Activated CD8-positive, alpha-beta T cell treated with anti-CD3 and anti-CD28 coated beads, Interleukin-2, amount 10 ng/mL, durations not matched to agents 7 days and 5 days (primary cell): ENCODE data around the gene BARX1. TPM values are rescaled to one million over a fixed set of nuclear protein-coding genes. Genes with fewer than 3 reads are reported as not detected.

Experiments
- ATAC-seq: fragments of 150-1000 bp; cut with Tn5 transposase; one replicate; pipeline ENCODE4 v1.10.0; 2021; ENCODE audit warnings: moderate library complexity
- CTCF ChIA-PET: fragments of 350-600 bp; sonication (Branson Sonifier 250); formaldehyde crosslinking; loops from one replicate; lab custom pipeline; 2021; ENCODE audit warnings: antibody characterized with exemption; lab: Charles Lee
- POLR2A ChIA-PET: fragments of 350-600 bp; sonication (Branson Sonifier 250); formaldehyde crosslinking; loops from one replicate; lab custom pipeline; 2021; ENCODE audit warnings: antibody characterized with exemption; lab: Charles Lee
- DNase-seq: peaks from one replicate; pipeline ENCODE4 v3.0.0-alpha.2; 2020
- H3K27ac Mint-ChIP-seq: one replicate; pipeline ENCODE4 v1.8.0; 2021; ENCODE audit warnings: mild to moderate bottlenecking, mixed read lengths
- H3K27me3 Mint-ChIP-seq: one replicate; pipeline ENCODE4 v1.8.0; 2021; ENCODE audit warnings: low read depth, mixed read lengths
- H3K36me3 Mint-ChIP-seq: one replicate; pipeline ENCODE4 v1.8.0; 2021; ENCODE audit warnings: low read depth, mixed read lengths
- H3K4me1 Mint-ChIP-seq: one replicate; pipeline ENCODE4 v1.8.0; 2021; ENCODE audit warnings: low read depth, mixed read lengths
- H3K4me3 Mint-ChIP-seq: one replicate; pipeline ENCODE4 v1.8.0; 2021; ENCODE audit warnings: mild to moderate bottlenecking, mixed read lengths
- H3K9me3 Mint-ChIP-seq: one replicate; pipeline ENCODE4 v1.8.0; 2022; ENCODE audit warnings: mixed read lengths; ENCODE audit not compliant: insufficient read depth
- total RNA-seq, 2 experiments: library from RNA; stranded (reverse); gene quantifications; one replicate each; pipeline ENCODE4 v1.2.3, GENCODE V29; 2021

The BARX1 gene
- total RNA-seq, 2 experiments from 2014 or later = 0.53 TPM; not detected in 1

DNA sequence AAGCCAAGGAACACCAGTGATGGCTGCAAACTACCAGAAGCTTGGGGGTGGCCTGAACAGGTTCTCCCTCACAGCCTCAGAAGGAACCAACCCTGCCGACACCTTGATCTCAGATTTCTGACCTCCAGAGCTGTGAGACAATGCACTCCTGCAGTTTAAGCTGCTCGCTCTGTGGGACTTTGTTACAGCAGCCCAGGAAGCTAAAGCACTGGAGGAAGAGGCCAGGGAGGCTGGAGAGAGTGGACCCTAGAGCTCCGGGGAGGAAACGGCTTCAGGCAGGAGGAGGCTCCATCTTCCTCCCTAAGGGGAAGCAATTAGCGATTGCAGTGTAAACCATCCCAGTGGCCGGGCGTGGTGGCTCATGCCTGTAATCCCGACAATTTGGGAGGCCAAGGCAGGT is 25.1 kb downstream of the BARX1 start:
- POLR2A ChIA-PET = no interaction called here
- DNase-seq = no peak
- Mint-ChIP-seq H3K27me3 (peaks cover 9% of the 10 kb centered on the region), H3K4me3 (no peak overlapping the region), H3K36me3 (no peaks in the 10 kb centered on the region), H3K4me1 (no peaks in the 10 kb centered on the region), H3K27ac (no peak overlapping the region), H3K9me3 (no peaks in the 10 kb centered on the region)
- ATAC-seq = no peak
- CTCF ChIA-PET = no interaction called here

DNA sequence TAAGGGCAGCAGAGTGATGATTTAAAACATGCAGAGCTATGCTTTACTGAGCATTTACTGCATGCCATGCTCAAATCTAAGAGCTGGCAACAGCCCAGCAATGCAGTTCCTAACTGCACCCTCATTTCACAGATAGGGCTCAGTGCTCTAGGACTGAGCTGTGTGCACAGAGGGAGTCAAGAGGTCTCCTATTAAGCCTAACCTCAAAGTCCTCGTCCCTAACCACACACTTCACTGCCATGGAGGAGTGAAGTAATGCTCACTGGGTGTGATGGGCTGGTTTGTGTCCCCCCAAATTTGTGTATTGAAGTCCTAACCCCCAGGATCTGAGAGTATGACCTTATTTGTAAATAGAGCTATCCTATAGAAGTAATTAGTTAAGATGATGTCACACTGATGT is 25.9 kb downstream of the BARX1 start:
- H3K4me3 Mint-ChIP-seq = no peak overlapping the region
- CTCF ChIA-PET = no interaction called here
- no peak overlapping the region for H3K27ac Mint-ChIP-seq
- DNase-seq = no peak
- no peaks in the 10 kb centered on the region for H3K4me1 Mint-ChIP-seq
- peaks cover 9% of the 10 kb centered on the region for H3K27me3 Mint-ChIP-seq
- no peaks in the 10 kb centered on the region for H3K9me3 Mint-ChIP-seq
- no peak for ATAC-seq
- H3K36me3 Mint-ChIP-seq = no peaks in the 10 kb centered on the region
- POLR2A ChIA-PET = no interaction called here

DNA sequence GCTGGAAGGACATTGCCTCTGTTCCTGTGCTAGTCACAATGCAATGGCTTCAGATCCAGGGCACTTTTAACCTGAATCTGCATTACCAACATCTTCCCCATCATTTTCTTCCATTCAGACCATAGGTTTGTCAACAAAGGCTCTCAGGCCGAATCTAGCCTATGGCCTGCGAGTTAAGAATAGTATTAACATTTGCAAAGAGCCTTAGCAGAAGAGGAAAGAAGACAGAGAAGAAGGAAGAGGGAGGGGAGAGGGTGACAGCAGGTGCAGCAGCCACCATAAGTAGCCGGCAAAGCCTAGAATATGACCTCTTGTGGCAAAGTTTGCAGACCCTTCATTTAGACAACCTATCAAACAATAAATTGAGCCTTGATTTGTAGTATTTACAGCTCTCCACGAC is 32.6 kb downstream of the BARX1 start:
- Mint-ChIP-seq H3K27me3 (no peaks in the 10 kb centered on the region), H3K36me3 (no peaks in the 10 kb centered on the region), H3K27ac (no peak overlapping the region), H3K4me3 (no peak overlapping the region), H3K4me1 (no peaks in the 10 kb centered on the region), H3K9me3 (no peaks in the 10 kb centered on the region)
- ChIA-PET POLR2A (no interaction called here), CTCF (no interaction called here)
- no peak for DNase-seq
- no peak for ATAC-seq

DNA sequence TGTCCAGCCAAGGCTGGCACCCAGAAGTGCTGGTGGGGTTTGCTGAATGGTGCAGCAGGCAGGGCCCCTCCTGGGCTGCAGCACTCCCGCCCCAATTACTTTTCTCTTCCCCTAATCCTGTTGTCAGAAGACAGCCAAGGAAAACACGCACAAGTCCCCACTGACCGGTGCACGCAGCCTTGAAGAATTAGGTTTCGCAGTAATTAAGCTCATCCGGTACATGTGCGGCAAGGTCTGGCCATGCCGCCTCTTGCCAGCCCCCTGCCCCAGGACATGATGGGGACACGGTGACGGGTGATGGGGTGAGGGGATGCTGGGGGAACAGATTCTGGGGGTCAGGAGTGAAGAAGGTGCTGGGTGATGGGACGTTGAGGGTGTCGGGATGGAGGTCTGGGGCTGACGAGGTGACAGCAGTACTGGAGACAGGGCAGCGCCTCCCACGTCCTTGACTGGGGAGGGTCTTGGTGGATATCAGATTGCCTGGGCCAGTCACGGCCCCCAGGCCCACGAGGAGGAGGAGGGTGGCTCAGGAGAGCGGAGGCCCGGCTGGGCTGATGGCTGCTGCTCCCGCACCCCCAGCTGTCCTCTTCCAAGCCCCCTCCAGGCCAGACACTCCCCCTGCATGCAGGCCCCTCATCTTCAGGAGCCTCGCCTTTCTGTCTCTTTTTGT is 34.9 kb downstream of the BARX1 start:
- DNase-seq = no peak
- POLR2A ChIA-PET = no interaction called here
- Mint-ChIP-seq H3K4me1 (no peaks in the 10 kb centered on the region), H3K27ac (no peak overlapping the region), H3K27me3 (no peaks in the 10 kb centered on the region), H3K9me3 (no peaks in the 10 kb centered on the region), H3K4me3 (no peak overlapping the region), H3K36me3 (no peaks in the 10 kb centered on the region)
- CTCF ChIA-PET = no interaction called here
- no peak for ATAC-seq

DNA sequence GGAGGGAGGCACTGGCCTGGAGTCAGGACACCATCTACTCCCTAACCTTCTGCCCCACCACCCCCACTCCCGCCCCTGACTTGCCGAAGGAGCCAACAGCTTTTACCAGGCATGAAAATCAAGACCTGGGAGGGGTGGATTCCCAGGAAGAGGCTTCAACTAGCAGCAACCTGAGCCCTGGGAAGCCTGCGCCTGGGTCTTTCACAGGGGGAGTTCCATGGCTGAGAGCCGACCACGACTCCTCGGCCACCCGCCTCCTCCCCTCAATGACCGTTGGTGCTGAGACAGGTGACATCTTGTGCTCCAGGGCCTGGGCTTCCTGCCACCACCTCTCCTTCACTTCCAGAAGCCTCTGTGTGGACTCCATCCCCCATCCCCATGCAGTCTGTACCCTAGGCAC is 37.1 kb downstream of the BARX1 start:
- ATAC-seq (no peak), DNase-seq (no peak)
- H3K27me3 Mint-ChIP-seq = no peaks in the 10 kb centered on the region
- POLR2A ChIA-PET = no interaction called here
- no peaks in the 10 kb centered on the region for H3K9me3 Mint-ChIP-seq
- CTCF ChIA-PET = no interaction called here
- H3K27ac Mint-ChIP-seq = no peak overlapping the region
- no peaks in the 10 kb centered on the region for H3K4me1 Mint-ChIP-seq
- no peak overlapping the region for H3K4me3 Mint-ChIP-seq
- H3K36me3 Mint-ChIP-seq = no peaks in the 10 kb centered on the region

DNA sequence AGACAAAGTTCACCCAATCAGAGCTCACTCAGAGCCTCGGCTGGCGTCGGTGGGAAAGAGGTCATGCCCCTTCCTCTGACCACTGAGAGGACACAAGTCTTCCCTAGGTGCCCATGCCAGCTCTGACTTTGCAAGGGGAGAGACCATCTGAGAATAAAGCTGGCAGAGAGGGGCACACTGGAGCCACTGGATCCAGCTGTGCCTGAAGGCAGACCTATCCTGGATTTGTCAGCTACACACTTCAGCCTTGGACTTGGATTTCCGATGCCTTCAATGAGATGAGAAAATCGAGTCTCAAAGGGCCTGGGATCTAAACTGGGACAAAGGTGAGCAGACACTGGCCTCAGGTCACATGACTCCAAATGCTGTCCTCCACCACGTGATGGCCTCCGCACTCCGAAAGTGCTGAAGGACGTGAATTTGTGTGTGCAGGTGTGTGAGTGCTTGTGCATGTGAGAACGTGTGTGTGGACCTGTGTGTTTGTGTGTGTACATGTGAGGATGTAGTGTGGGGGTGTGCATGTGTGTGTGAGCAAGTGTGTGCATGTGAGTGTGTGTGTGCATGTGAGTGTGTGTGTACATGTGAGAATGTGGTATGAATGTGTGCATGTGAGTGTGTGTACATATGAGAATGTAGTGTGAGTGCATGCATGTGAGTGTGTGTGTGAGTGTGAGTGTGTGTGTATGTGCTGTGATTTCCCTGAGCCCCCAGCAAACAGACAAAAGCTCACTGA is 37.9 kb downstream of the BARX1 start:
- Mint-ChIP-seq H3K27me3 (no peaks in the 10 kb centered on the region), H3K4me3 (no peak overlapping the region), H3K27ac (no peak overlapping the region), H3K4me1 (no peaks in the 10 kb centered on the region), H3K36me3 (no peaks in the 10 kb centered on the region), H3K9me3 (no peaks in the 10 kb centered on the region)
- DNase-seq = no peak
- ChIA-PET CTCF (no interaction called here), POLR2A (no interaction called here)
- ATAC-seq = no peak

DNA sequence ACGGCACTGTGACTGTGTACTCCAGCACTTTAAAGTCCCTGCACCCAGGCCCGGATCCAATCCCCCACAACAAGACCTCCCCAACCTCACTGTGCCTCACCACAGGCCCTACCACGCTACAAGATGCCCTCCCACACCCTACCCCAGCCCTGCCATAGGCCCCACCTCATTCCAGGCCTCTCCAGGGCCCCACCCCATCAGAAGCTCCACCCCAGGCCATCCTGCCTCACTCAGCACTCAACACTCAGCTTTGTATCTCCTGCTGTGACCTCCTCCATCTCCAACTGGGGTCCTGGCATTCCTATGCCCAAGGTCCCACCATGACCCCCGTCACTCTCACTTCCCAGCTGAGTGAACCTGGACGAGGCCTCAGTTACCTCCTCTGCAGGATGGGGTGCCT is 38.8 kb downstream of the BARX1 start:
- Mint-ChIP-seq H3K27me3 (no peaks in the 10 kb centered on the region), H3K9me3 (no peaks in the 10 kb centered on the region), H3K4me1 (no peaks in the 10 kb centered on the region), H3K36me3 (no peaks in the 10 kb centered on the region), H3K27ac (no peak overlapping the region), H3K4me3 (no peak overlapping the region)
- CTCF ChIA-PET = no interaction called here
- POLR2A ChIA-PET = no interaction called here
- no peak for ATAC-seq
- no peak for DNase-seq

DNA sequence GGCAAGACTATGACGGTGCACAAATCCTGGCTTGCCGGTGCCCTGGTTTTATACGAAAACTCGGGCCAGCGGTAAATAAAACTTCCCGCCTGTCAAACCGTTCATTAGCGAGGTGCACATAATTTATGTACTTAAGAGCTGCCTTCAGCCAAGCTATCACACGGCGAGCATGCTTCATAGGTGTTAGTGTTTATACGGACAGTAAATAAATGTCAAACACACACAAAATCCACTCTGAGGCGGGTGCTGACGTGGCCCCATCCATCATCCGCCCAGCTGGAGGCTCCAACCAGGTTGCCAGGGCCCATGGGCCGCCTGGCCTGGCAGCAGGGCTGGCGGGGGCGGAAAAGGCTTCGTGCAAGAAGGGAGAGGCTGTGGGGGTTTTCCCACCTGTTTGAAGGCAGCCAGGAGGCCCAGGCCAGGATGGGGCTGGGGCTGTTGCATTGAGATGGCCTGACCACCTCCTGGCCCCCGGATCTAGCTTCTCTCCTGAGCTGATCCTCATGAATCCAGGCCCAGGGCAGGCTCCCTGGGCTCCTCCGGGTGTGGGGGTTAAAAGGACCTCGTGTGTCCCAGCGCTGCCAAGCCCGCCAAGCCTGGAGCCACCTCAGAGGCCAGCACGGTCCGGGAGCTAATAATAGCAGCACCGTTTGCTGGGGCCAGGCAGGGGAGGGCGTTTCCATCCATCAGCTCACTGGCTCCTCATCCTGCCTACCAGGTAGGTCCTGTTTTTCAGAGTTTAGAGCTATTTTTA is 43.2 kb downstream of the BARX1 start:
- H3K36me3 Mint-ChIP-seq = no peaks in the 10 kb centered on the region
- DNase-seq = no peak

DNA sequence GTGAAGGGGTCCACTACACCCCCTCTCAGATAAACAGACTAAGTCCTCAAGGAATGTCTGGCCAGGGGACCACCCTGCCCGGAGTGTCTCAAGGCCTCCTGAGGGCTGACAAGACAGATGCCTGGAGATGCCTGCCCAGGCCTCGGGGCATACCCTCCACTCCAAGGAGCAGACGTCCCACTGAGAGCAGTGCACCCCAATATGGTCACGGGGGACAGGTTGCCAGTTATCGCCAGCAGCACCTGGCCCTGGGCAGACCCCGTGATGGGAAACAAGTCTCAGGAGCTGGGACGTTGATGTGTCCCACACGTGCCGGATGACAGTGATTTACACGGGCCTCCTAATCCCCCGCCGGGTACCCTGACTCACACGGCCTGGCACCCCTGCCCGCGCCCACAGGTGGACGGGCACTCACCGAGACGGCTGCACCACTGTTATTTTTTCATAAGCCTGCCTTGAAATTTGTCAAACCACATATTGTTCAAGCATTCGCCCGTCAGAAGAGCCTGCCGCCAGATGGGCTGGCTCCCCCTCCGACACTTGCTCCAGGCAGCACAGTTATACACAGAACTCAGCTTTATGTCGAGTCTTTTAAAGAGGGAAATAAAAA is 43.9 kb downstream of the BARX1 start:
- no peak for ATAC-seq
- ChIA-PET POLR2A (no interaction called here), CTCF (interaction anchor here (1.2 kb wide), 1 partner anchor 84 kb away, joined by 3 read pairs; no protein-coding TSS in a partner anchor)

More for the DNA sequence above, 43.2 kb downstream of the BARX1 start:
- ChIA-PET CTCF (interaction anchor here (0.6 to 1.2 kb wide), 2 partner anchors 85 to 103 kb away, joined by 3 read pairs; no protein-coding TSS in a partner anchor), POLR2A (no interaction called here)
- Mint-ChIP-seq H3K4me3 (no peak overlapping the region), H3K4me1 (peaks cover 2% of the 10 kb centered on the region), H3K27ac (no peak overlapping the region), H3K27me3 (peaks cover 8% of the 10 kb centered on the region), H3K9me3 (no peaks in the 10 kb centered on the region)
- no peak for ATAC-seq

DNA sequence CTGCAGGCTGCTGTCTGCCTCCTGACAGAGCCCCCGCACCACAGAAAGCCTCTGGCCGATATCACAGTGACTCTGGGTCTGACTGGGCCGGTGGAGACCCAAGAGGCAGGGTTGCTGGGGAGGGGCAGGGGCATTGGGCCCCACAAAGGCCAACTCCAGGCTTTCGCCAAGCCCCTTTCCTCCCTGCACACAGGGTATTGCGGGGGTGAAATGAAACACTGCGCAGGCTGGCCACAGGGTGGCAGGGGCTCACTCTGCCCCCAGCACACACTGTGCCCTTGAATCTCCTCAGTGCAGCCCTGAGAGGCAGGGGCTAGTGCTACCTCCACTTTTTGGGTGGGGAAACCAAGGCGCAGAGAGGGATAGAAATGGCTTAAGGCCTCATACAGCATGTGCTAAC is 44.6 kb downstream of the BARX1 start:
- H3K27ac Mint-ChIP-seq = no peak overlapping the region
- H3K9me3 Mint-ChIP-seq = no peaks in the 10 kb centered on the region
- H3K4me1 Mint-ChIP-seq = peaks cover 2% of the 10 kb centered on the region
- H3K36me3 Mint-ChIP-seq = no peaks in the 10 kb centered on the region
- peaks cover 8% of the 10 kb centered on the region for H3K27me3 Mint-ChIP-seq
- POLR2A ChIA-PET = no interaction called here
- CTCF ChIA-PET = no interaction called here
- DNase-seq (no peak), ATAC-seq (no peak)
- no peak overlapping the region for H3K4me3 Mint-ChIP-seq

More for the DNA sequence above, 43.9 kb downstream of the BARX1 start:
- DNase-seq = no peak
- Mint-ChIP-seq H3K36me3 (no peaks in the 10 kb centered on the region), H3K4me3 (no peak overlapping the region), H3K4me1 (peaks cover 2% of the 10 kb centered on the region), H3K9me3 (no peaks in the 10 kb centered on the region), H3K27ac (no peak overlapping the region), H3K27me3 (peaks cover 8% of the 10 kb centered on the region)

DNA sequence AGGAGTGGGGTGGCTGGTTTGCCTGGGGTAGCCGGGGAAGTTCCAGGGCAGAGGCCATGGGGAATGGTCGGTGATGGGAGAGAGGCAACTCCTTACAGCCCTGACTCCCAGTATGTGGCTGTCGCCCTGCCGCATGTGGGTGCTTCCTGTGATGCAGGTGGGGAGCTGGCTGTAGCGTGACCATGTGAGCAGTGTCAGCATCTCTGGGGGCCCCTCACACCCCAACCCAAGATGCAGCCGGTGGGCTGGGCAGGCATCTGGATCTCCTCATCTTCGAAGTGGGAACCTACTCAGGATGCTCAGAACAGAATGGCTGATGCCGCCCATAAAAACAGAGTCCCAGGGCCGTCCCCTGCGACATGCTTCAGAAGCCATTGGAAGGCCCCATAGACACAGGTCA is 45.0 kb downstream of the BARX1 start:
- Mint-ChIP-seq H3K4me3 (no peak overlapping the region), H3K27ac (no peak overlapping the region), H3K36me3 (no peaks in the 10 kb centered on the region), H3K9me3 (no peaks in the 10 kb centered on the region), H3K27me3 (peaks cover 8% of the 10 kb centered on the region), H3K4me1 (peaks cover 2% of the 10 kb centered on the region)
- DNase-seq (no peak), ATAC-seq (no peak)
- CTCF ChIA-PET = no interaction called here
- POLR2A ChIA-PET = no interaction called here

DNA sequence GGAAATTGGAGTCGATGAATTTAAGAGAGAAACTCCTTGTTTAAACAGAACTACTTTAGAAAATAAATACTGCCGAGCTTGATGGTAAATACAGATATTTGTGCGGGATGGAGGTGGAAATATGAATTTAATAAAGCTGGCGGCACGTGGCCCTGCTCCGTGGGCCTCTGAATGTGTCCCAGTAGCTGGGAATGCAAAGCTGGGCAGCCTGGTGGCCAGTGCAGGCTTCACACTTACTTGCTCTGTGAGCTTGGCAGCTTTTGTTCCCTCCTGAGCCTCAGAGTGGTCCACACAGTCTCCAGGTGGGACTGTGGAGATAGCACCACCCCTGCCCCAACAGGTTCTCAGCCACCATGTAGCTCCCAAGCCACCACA is 45.9 kb downstream of the BARX1 start:
- H3K27ac Mint-ChIP-seq = no peak overlapping the region
- ChIA-PET CTCF (interaction anchor here (1.1 to 1.3 kb wide), 2 partner anchors 84 to 227 kb away, joined by 4 read pairs; no protein-coding TSS in a partner anchor), POLR2A (no interaction called here)
- H3K4me1 Mint-ChIP-seq = peaks cover 2% of the 10 kb centered on the region
- ATAC-seq = no peak
- peaks cover 8% of the 10 kb centered on the region for H3K27me3 Mint-ChIP-seq
- H3K36me3 Mint-ChIP-seq = no peaks in the 10 kb centered on the region
- no peak overlapping the region for H3K4me3 Mint-ChIP-seq
- H3K9me3 Mint-ChIP-seq = no peaks in the 10 kb centered on the region
- no peak for DNase-seq
